Measurements from ENCODE around the gene PGM5.
"Not testable (repeated sequence)": the region's sequence is repeated elsewhere in the genome, so short reads cannot be mapped to it uniquely, and the experiment has no call there.

Gene PGM5

DNA sequence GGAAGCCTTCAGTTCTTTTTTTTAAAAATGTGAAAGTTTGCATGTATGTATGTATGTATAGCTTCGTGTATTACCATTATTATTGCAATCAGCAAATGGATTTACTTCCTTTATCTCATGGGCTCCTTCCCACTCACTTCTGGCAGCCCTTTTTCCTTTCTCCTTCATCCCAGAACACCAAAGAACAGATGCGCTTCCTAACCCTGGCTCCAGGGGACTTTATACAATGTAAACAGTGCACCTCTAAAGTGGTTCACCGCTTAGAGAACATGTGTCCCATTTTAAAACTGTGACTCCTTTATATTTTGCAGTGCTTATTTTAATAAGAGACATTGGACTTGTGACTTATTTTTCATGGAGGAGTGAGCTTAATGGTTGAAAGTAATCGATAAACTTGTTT lies 13.2 kb upstream of the PGM5 start:
- not testable (repeated sequence) for H3K4me3 Mint-ChIP-seq; H3K9me3 Mint-ChIP-seq; H3K4me1 Mint-ChIP-seq (ENCODE audit: low read depth); H3K27ac Mint-ChIP-seq; H3K27me3 Mint-ChIP-seq; H3K36me3 Mint-ChIP-seq (ENCODE audit: low read depth)
- intact Hi-C loops (cut with micrococcal nuclease) = loop anchor here (10.0 kb wide), 1 partner anchor 222 kb away; no protein-coding TSS in a partner anchor

GRCh38 chr9:68343992-68344391 lies 12.4 kb upstream of the PGM5 start:
- H3K4me3 Mint-ChIP-seq; H3K36me3 Mint-ChIP-seq (ENCODE audit: low read depth); H3K4me1 Mint-ChIP-seq (ENCODE audit: low read depth); H3K27ac Mint-ChIP-seq; H3K27me3 Mint-ChIP-seq; H3K9me3 Mint-ChIP-seq: not testable (repeated sequence)
- intact Hi-C loops (cut with micrococcal nuclease) = loop anchor here (10.0 kb wide), 1 partner anchor 221 kb away; no protein-coding TSS in a partner anchor

GRCh38 chr9:68351689-68352088 lies 4.7 kb upstream of the PGM5 start:
- peaks cover 20% of the 10 kb centered on the region for H3K27me3 Mint-ChIP-seq
- not testable (repeated sequence) for H3K27ac Mint-ChIP-seq

DNA sequence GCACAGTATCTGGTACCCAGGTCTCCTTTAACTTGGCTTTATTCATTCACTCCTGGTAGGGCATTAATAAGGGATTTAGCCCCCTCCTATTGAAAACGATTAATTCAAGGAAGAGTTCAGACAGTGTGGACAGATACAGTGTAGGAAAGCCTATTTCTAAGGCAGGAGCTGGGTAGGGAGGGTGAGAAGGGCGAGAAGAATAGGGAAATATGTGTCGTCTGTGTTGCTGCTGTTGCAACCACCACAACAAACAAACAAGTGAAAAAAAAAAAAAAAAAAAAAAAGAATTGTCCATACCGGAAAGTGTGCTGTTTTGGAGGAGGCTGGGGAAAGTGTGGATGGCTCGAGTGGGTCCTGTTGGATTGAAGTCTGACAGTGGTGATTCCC lies 425 bp upstream of the PGM5 start:
- intact Hi-C loops (cut with micrococcal nuclease); H3K9me3 Mint-ChIP-seq: not testable (repeated sequence)
- peak overlapping the region; percentile 75 for H3K27ac Mint-ChIP-seq

More at GRCh38 chr9:68351689-68352088, 4.7 kb upstream of the PGM5 start:
- H3K9me3 Mint-ChIP-seq; H3K36me3 Mint-ChIP-seq (ENCODE audit: low read depth); intact Hi-C loops (cut with micrococcal nuclease); H3K4me1 Mint-ChIP-seq (ENCODE audit: low read depth); H3K4me3 Mint-ChIP-seq: not testable (repeated sequence)

DNA sequence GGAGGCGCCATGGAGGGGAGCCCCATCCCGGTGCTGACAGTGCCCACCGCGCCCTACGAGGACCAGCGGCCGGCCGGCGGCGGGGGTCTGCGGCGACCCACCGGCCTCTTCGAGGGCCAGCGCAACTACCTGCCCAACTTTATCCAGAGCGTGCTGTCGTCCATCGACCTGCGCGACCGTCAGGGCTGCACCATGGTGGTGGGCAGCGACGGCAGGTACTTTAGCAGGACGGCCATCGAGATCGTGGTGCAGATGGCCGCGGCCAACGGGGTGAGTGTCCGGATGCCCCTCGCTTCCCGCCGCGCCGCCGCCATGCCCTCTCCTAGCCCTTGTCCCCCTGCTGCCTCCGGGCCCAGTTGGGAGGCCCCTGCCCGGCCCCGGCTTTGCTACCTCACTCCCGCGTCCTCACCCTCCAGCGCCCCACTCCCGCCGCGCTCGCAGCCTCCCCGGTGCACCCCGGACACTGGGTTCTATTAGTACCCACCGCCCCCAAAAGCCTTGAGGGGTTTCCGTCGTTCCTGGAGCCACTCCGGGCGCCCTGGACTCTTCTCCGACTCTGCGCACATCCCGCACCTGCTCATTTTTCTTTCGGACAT lies 806 bp downstream of the PGM5 start:
- intact Hi-C loops (cut with micrococcal nuclease); H3K36me3 Mint-ChIP-seq (ENCODE audit: low read depth); H3K27ac Mint-ChIP-seq; H3K9me3 Mint-ChIP-seq: not testable (repeated sequence)
- Mint-ChIP-seq H3K4me1 (ENCODE audit: low read depth) (peaks cover 18% of the 10 kb centered on the region), H3K4me3 (peak overlapping the region; percentile 89), H3K27me3 (peaks cover 35% of the 10 kb centered on the region)

More for the DNA sequence above, 425 bp upstream of the PGM5 start:
- Mint-ChIP-seq H3K27me3 (peaks cover 35% of the 10 kb centered on the region), H3K4me1 (ENCODE audit: low read depth) (peaks cover 18% of the 10 kb centered on the region), H3K4me3 (peak overlapping the region; percentile 89)
- H3K36me3 Mint-ChIP-seq (ENCODE audit: low read depth) = not testable (repeated sequence)

DNA sequence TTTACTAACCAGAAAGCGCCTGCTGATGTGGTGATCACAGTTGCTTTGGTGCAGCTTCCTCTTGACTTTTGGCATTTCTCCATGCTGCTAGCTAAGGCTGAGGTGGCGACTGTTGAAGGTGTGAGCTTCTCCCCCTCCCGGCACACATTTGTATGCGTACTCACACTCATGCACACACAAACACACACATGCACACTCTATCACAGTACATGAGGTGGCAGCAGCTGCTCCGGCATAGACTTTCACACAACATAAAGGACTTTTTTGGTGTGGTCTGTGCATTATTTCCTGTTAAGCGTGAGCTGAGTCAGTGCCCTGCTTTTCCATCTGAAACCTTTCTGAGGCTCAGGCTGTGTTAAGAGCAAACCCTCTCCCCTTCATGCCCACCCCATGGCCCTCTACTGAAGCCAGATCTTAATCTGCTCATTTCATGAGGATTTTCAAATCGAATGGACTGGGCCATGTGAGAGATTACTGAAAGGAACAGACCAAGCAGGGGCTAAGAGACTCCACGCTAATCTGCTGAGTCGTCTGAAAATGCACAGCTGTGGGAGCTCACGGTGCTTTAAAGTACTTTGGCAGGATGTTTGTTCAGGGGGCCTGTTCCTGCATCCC lies 10.6 kb downstream of the PGM5 start:
- H3K9me3 Mint-ChIP-seq; H3K27ac Mint-ChIP-seq; H3K27me3 Mint-ChIP-seq; H3K36me3 Mint-ChIP-seq (ENCODE audit: low read depth); intact Hi-C loops (cut with micrococcal nuclease); H3K4me1 Mint-ChIP-seq (ENCODE audit: low read depth): not testable (repeated sequence)
- peak overlapping the region; percentile 28 for H3K4me3 Mint-ChIP-seq

- H3K4me1 Mint-ChIP-seq (ENCODE audit: low read depth); intact Hi-C loops (cut with micrococcal nuclease); H3K9me3 Mint-ChIP-seq; H3K36me3 Mint-ChIP-seq (ENCODE audit: low read depth); H3K4me3 Mint-ChIP-seq; H3K27me3 Mint-ChIP-seq; H3K27ac Mint-ChIP-seq: not testable (repeated sequence)
These were observed 19.4 kb downstream of the PGM5 start for GRCh38 chr9:68375789-68376188.

- intact Hi-C loops (cut with micrococcal nuclease); H3K36me3 Mint-ChIP-seq (ENCODE audit: low read depth); H3K9me3 Mint-ChIP-seq; H3K4me1 Mint-ChIP-seq (ENCODE audit: low read depth); H3K4me3 Mint-ChIP-seq; H3K27ac Mint-ChIP-seq; H3K27me3 Mint-ChIP-seq: not testable (repeated sequence)
These were observed 21.3 kb downstream of the PGM5 start for GRCh38 chr9:68377723-68378122.

DNA sequence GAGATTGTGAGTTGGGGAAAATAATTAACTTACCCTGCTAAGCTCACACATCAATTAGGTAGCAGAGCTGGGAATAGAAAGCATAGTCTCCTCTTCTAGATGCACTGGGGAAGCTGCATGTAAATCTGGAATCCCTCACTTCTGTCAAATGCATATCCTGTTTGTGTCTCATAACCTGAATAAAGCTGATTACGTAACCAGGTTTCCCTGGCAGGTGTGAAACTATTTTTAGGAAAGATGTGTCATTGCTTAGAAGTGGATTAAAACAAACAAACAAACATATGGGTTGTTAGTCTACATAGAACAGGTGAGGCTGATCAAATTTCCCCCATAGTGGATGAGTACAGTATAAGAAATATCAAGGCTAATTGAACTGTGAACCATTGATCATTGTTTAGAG lies 27.5 kb downstream of the PGM5 start:
- H3K4me3 Mint-ChIP-seq; H3K4me1 Mint-ChIP-seq (ENCODE audit: low read depth); H3K27me3 Mint-ChIP-seq; H3K27ac Mint-ChIP-seq; intact Hi-C loops (cut with micrococcal nuclease); H3K9me3 Mint-ChIP-seq; H3K36me3 Mint-ChIP-seq (ENCODE audit: low read depth): not testable (repeated sequence)

GRCh38 chr9:68389558-68389957 lies 33.1 kb downstream of the PGM5 start:
- H3K9me3 Mint-ChIP-seq; H3K4me3 Mint-ChIP-seq; H3K36me3 Mint-ChIP-seq (ENCODE audit: low read depth); H3K27ac Mint-ChIP-seq; H3K27me3 Mint-ChIP-seq; intact Hi-C loops (cut with micrococcal nuclease); H3K4me1 Mint-ChIP-seq (ENCODE audit: low read depth): not testable (repeated sequence)

- H3K27ac Mint-ChIP-seq; H3K27me3 Mint-ChIP-seq; intact Hi-C loops (cut with micrococcal nuclease); H3K36me3 Mint-ChIP-seq (ENCODE audit: low read depth); H3K4me1 Mint-ChIP-seq (ENCODE audit: low read depth); H3K9me3 Mint-ChIP-seq; H3K4me3 Mint-ChIP-seq: not testable (repeated sequence)
These were observed 34.3 kb downstream of the PGM5 start for GRCh38 chr9:68390737-68391136.

GRCh38 chr9:68396411-68397094 lies 40.1 kb downstream of the PGM5 start:
- H3K27me3 Mint-ChIP-seq; H3K27ac Mint-ChIP-seq; H3K36me3 Mint-ChIP-seq (ENCODE audit: low read depth); intact Hi-C loops (cut with micrococcal nuclease); H3K4me3 Mint-ChIP-seq; H3K9me3 Mint-ChIP-seq: not testable (repeated sequence)
- peaks cover 10% of the 10 kb centered on the region for H3K4me1 Mint-ChIP-seq (ENCODE audit: low read depth)

GRCh38 chr9:68397095-68397423 lies 40.6 kb downstream of the PGM5 start:
- H3K4me3 Mint-ChIP-seq; H3K27me3 Mint-ChIP-seq; intact Hi-C loops (cut with micrococcal nuclease); H3K36me3 Mint-ChIP-seq (ENCODE audit: low read depth); H3K9me3 Mint-ChIP-seq; H3K27ac Mint-ChIP-seq: not testable (repeated sequence)
- H3K4me1 Mint-ChIP-seq (ENCODE audit: low read depth) = peaks cover 10% of the 10 kb centered on the region

DNA sequence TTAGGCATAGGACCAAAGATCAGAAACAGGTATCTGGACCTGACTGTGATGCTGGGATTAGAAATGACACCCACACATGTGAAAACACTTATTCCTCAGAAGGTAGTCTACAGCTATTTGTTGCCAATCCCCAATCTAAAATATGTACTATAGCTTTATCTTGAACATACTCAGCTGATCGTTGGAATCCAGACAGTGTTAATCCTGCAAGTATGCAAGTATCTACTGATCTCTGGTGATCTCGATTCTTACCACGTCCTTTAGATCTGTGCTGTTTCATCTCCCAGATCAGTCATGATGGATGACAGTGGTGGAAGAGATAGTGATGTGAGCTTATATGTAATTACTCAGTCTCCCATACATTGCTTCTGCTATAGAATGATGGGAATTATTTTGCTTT lies 41.4 kb downstream of the PGM5 start:
- H3K27ac Mint-ChIP-seq; H3K9me3 Mint-ChIP-seq; H3K4me3 Mint-ChIP-seq; intact Hi-C loops (cut with micrococcal nuclease); H3K36me3 Mint-ChIP-seq (ENCODE audit: low read depth); H3K27me3 Mint-ChIP-seq: not testable (repeated sequence)
- H3K4me1 Mint-ChIP-seq (ENCODE audit: low read depth) = peaks cover 10% of the 10 kb centered on the region

- intact Hi-C loops (cut with micrococcal nuclease); H3K27me3 Mint-ChIP-seq; H3K27ac Mint-ChIP-seq; H3K4me3 Mint-ChIP-seq; H3K36me3 Mint-ChIP-seq (ENCODE audit: low read depth); H3K9me3 Mint-ChIP-seq: not testable (repeated sequence)
- H3K4me1 Mint-ChIP-seq (ENCODE audit: low read depth) = peaks cover 10% of the 10 kb centered on the region
These were observed 41.9 kb downstream of the PGM5 start for GRCh38 chr9:68398324-68398723.
